Transverse colon (tissue), 4 donors: ENCODE data around the gene SNX30.

Source experiments
- EP300 ChIP-seq: sonication (generic); formaldehyde crosslinking; IDR thresholded peaks from one replicate; pipeline ENCODE4 v1.6.1; 2017; ENCODE audit warnings: antibody characterized with exemption, low read depth
- POLR2A ChIP-seq: fragments of 450-650 bp; IDR thresholded peaks from one replicate; pipeline ENCODE4 v1.6.1; 2016; ENCODE audit warnings: antibody characterized with exemption, mild to moderate bottlenecking, moderate library complexity
- POLR2AphosphoS5 ChIP-seq, 3 donors: sonication (generic); formaldehyde crosslinking; IDR thresholded peaks; one replicate each; pipeline ENCODE4 v1.6.1; 2016; ENCODE audit warnings: antibody characterized with exemption in 3 of 3
- TF ChIP-seq, protein P1 (sequence below), 5 experiments: fragments of 200-600 bp in 3 of 5; fragments of 450-650 bp in 2 of 5; sonication (generic) in 3 of 5; IDR thresholded peaks; 1 replicate in 2 of 5; 2 replicates in 3 of 5; pipeline ENCODE4 v1.5.1; 2016 to 2017; ENCODE audit warnings: antibody characterized with exemption in 5 of 5, inconsistent platforms in 3 of 5, mild to moderate bottlenecking in 2 of 5, moderate library complexity in 1 of 5

DNA sequence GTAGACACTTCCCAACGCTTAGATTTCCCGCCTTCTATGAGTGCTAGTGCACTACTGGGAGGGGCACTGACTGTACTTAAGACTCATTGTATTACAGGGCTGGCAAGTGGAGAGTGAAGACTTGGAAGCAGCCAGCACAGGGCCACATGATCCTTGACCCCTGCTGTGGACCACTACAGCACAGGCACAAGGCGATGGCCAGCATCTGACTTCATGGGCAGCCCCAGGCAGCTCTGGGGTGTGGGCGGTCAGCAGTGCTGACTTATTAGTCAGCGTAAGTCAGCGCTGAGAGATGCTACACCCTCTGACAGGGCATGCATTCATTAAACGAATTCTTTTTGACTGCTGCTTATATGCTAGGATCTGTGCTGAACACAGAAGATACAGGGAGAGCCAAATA, 130.8 kb downstream of the SNX30 start:
- TF ChIP-seq, protein P1, sequence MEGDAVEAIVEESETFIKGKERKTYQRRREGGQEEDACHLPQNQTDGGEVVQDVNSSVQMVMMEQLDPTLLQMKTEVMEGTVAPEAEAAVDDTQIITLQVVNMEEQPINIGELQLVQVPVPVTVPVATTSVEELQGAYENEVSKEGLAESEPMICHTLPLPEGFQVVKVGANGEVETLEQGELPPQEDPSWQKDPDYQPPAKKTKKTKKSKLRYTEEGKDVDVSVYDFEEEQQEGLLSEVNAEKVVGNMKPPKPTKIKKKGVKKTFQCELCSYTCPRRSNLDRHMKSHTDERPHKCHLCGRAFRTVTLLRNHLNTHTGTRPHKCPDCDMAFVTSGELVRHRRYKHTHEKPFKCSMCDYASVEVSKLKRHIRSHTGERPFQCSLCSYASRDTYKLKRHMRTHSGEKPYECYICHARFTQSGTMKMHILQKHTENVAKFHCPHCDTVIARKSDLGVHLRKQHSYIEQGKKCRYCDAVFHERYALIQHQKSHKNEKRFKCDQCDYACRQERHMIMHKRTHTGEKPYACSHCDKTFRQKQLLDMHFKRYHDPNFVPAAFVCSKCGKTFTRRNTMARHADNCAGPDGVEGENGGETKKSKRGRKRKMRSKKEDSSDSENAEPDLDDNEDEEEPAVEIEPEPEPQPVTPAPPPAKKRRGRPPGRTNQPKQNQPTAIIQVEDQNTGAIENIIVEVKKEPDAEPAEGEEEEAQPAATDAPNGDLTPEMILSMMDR (IDR thresholded peaks at IDR 0.05) = no peak
- no peak for TF ChIP-seq POLR2A
- TF ChIP-seq POLR2AphosphoS5 (IDR thresholded peaks at IDR 0.05) = no peak
- TF ChIP-seq EP300 = no peak
